HG02642 (cell line): Measurements from ENCODE around the gene LIMS2.

Experiments used
- ATAC-seq: cut with Tn5 transposase; IDR thresholded peaks from one replicate; pipeline ENCODE4 v1.9.1; 2021; ENCODE audit warnings: mild to moderate bottlenecking; ENCODE audit not compliant: unreplicated experiment, poor library complexity

Gene LIMS2

GRCh38 chr2:127590386-127591190 lies 84.7 kb downstream of the LIMS2 start:
- no peak for ATAC-seq

- no peak for ATAC-seq
Measured at GRCh38 chr2:127589841-127590240, 85.5 kb downstream of the LIMS2 start.

GRCh38 chr2:127589358-127589757 lies 86.0 kb downstream of the LIMS2 start:
- ATAC-seq = no peak
